Keratinocyte (primary cell): ENCODE data around the gene ASGR1. TPM values are rescaled to one million over a fixed set of nuclear protein-coding genes. Genes with fewer than 3 reads are reported as not detected.

Experiments
- DNase-seq: peaks from one replicate; pipeline ENCODE4 v3.0.0-alpha.2; 2011; ENCODE audit warnings: low read depth, missing footprints, low spot score
- FAIRE-seq: peaks from 2 replicates; lab custom pipeline; 2011; peaks lifted over from hg19 to GRCh38; lab: Jason Lieb, UNC
- H2AFZ ChIP-seq: 2 replicates; pipeline ENCODE4 v1.6.0; 2012; ENCODE audit warnings: low read length, control low read depth, inconsistent platforms; ENCODE audit not compliant: control insufficient read depth
- H3K27ac ChIP-seq: 2 replicates; pipeline ENCODE4 v1.5.1; 2011; ENCODE audit warnings: low read length; ENCODE audit not compliant: control insufficient read depth, insufficient read depth
- H3K27me3 ChIP-seq: 3 replicates; pipeline ENCODE4 v1.6.0; 2011; ENCODE audit warnings: low read length; ENCODE audit not compliant: control insufficient read depth, insufficient read depth; ENCODE audit errors: extremely low read depth
- H3K36me3 ChIP-seq, 2 experiments: 2 replicates in 1 of 2; 3 replicates in 1 of 2; pipeline ENCODE4 v1.5.1; 2011; ENCODE audit warnings: low read length in 2 of 2, mild to moderate bottlenecking in 1 of 2; ENCODE audit not compliant: control insufficient read depth in 2 of 2, insufficient read depth in 2 of 2; ENCODE audit errors: extremely low read depth in 1 of 2
- H3K4me1 ChIP-seq: 3 replicates; pipeline ENCODE4 v1.5.1; 2011; ENCODE audit warnings: low read length; ENCODE audit not compliant: control insufficient read depth, insufficient read depth; ENCODE audit errors: extremely low read depth
- H3K4me2 ChIP-seq: 3 replicates; pipeline ENCODE4 v1.6.0; 2011; ENCODE audit warnings: low read depth, low read length; ENCODE audit not compliant: control insufficient read depth, insufficient read depth; ENCODE audit errors: extremely low read depth
- H3K4me3 ChIP-seq, 3 experiments: fragments of 200-600 bp in 1 of 3; sonication (generic) in 1 of 3; 2 replicates in 2 of 3; 3 replicates in 1 of 3; pipeline ENCODE4 v1.5.1; 2011 to 2016; ENCODE audit warnings: low read length in 3 of 3, mild to moderate bottlenecking in 3 of 3, control low read depth in 2 of 3, inconsistent platforms in 1 of 3, low read depth in 1 of 3, mixed read lengths in 1 of 3, mixed run types in 1 of 3, moderate library complexity in 1 of 3; ENCODE audit not compliant: control insufficient read depth in 2 of 3, insufficient read depth in 2 of 3; ENCODE audit errors: extremely low read depth in 1 of 3
- H3K79me2 ChIP-seq: 2 replicates; pipeline ENCODE4 v1.6.0; 2012; ENCODE audit warnings: low read length; ENCODE audit not compliant: control insufficient read depth, insufficient read depth
- H3K9ac ChIP-seq: 3 replicates; pipeline ENCODE4 v1.6.0; 2011; ENCODE audit warnings: low read length; ENCODE audit not compliant: control insufficient read depth, insufficient read depth; ENCODE audit errors: extremely low read depth
- H3K9me1 ChIP-seq: 3 replicates; pipeline ENCODE4 v1.6.0; 2011; ENCODE audit warnings: low read length; ENCODE audit not compliant: control insufficient read depth, insufficient read depth; ENCODE audit errors: extremely low read depth
- H3K9me3 ChIP-seq: 2 replicates; pipeline ENCODE4 v1.5.1; 2012; ENCODE audit warnings: low read depth, low read length; ENCODE audit not compliant: control insufficient read depth
- H4K20me1 ChIP-seq: 3 replicates; pipeline ENCODE4 v1.6.0; 2011; ENCODE audit warnings: low read length; ENCODE audit not compliant: control insufficient read depth, insufficient read depth; ENCODE audit errors: extremely low read depth
- CTCF ChIP-seq, 3 experiments: IDR thresholded peaks in 1 of 3; conservative IDR thresholded peaks in 1 of 3; optimal IDR thresholded peaks in 1 of 3; 2 replicates in 2 of 3; 3 replicates in 1 of 3; pipeline versions ENCODE3 to v1.5.1; 2011; ENCODE audit warnings: low read length in 3 of 3, mild to moderate bottlenecking in 3 of 3, moderate library complexity in 2 of 3, control low read depth in 1 of 3, inconsistent platforms in 1 of 3; ENCODE audit not compliant: insufficient read depth in 2 of 3; ENCODE audit errors: extremely low read depth in 1 of 3
- EZH2 ChIP-seq: IDR thresholded peaks from one replicate; pipeline ENCODE4 v1.6.1; 2012; ENCODE audit warnings: inconsistent platforms, mild to moderate bottlenecking, low read length, moderate library complexity
- dilution Hi-C: fragments of 300-500 bp; cut with MboI; formaldehyde crosslinking; loops from one replicate; pipeline ENCODE4 v1.7.0; 2020; ENCODE audit warnings: low sequenced_read_pairs; ENCODE audit not compliant: extremely low pct_ligation_motif_present
- polyA plus RNA-seq, 5 experiments: library from polyadenylated mRNA; depleted of rRNA in 3 of 5; stranded (reverse) in 3 of 5; stranded (forward) in 1 of 5; unstranded in 1 of 5; fragments of >200 nt; gene quantifications; 1 replicate in 1 of 5; 2 replicates in 3 of 5; 3 replicates in 1 of 5; pipeline versions ENCODE4 v1.2.1 to v1.2.3, GENCODE V29; 2011 to 2012; ENCODE audit warnings: missing spikeins in 2 of 5, low read depth in 1 of 5, low replicate concordance in 1 of 5

The ASGR1 gene
- polyA plus RNA-seq, 1 donor (not counting 4 experiments of a cell fraction or from before 2014, with no cell fraction given): 0.18 TPM

DNA sequence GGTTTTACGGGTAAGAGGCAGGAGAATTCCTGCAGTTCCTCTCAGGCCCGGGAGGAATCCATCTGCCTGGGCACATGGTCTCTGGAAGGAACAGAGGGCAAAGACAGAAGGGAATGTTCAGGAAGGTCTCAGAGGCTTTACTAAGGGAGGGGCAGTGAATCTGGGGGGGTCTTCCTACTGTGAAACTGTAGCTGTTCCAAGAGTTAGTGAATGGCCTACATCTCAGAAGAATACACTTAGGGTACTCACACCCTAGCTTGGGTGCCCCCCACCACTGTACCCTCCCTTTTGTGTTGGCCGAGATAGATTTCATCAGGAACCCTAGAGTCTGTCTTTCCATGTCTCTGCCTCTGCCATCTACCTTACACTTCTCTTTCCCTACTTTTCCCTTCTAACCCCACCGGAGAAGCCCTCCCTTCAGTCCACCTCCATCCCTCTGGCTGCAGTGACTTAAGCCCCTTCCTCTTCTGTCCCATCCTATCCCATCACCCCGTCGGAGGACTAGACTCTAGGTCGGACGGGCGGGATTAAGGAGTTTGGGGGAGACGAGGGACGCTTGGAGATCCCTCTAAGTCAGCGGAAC, 40.1 kb upstream of the ASGR1 start:
- Histone ChIP-seq H3K9me1 (no peaks in the 10 kb centered on the region), H2AFZ (peak overlapping the region; percentile 39), H3K4me1 (peaks cover 42% of the 10 kb centered on the region), H3K36me3 (peaks cover 25 to 30% of the 10 kb centered on the region in 2 experiments), H3K27ac (peak overlapping the region; percentile 92), H3K9me3 (no peaks in the 10 kb centered on the region), H4K20me1 (peaks cover 5% of the 10 kb centered on the region), H3K4me3 (peak overlapping the region; percentile 55 to 74 (median 72)), H3K4me2 (peak overlapping the region; percentile 88), H3K9ac (peak overlapping the region; percentile 87), H3K79me2 (peaks cover 14% of the 10 kb centered on the region), H3K27me3 (no peaks in the 10 kb centered on the region)
- DNase-seq: no peak
- TF ChIP-seq CTCF (optimal IDR thresholded peaks at IDR 0.05 in 1 of 3, IDR thresholded peaks at IDR 0.05 in 1 of 3, conservative IDR thresholded peaks at IDR 0.05 in 1 of 3; ENCODE audit: extremely low read depth in 1 of 3, insufficient read depth in 2 of 3, low read length in 3 of 3): no peak
- no peak for TF ChIP-seq EZH2
- dilution Hi-C loops: no loop called here
- no peak for FAIRE-seq

DNA sequence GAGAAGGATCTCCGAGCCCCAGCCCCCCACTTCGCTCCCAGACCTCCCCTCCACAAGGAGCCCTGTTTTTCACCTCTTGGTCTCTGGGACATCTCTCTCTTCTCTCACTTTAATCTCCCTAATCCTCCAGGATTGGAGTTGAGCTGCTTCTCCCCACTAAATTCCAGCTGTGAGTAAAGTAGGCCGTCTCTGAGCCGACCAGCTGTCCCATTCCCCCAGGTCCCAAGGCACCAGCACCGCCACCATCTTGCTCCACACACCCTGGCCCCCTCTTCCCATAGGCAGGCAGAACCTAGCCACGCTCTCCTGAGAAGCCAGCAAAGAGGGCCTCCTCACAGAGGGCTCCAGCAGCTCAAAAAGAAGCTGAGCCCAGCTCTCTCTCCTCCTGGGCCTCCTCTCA, 39.6 kb upstream of the ASGR1 start:
- peaks cover 14% of the 10 kb centered on the region for H3K79me2 ChIP-seq
- H4K20me1 ChIP-seq: peaks cover 8% of the 10 kb centered on the region
- no peak for FAIRE-seq

More for the DNA sequence above, 39.6 kb upstream of the ASGR1 start:
- Histone ChIP-seq H3K4me1 (peaks cover 42% of the 10 kb centered on the region), H2AFZ (no peak overlapping the region), H3K4me3 (no peak overlapping the region), H3K9ac (no peak overlapping the region), H3K27me3 (no peaks in the 10 kb centered on the region), H3K36me3 (peaks cover 22 to 25% of the 10 kb centered on the region in 2 experiments), H3K9me1 (no peaks in the 10 kb centered on the region), H3K9me3 (no peaks in the 10 kb centered on the region), H3K27ac (no peak overlapping the region), H3K4me2 (no peak overlapping the region)
- no peak for DNase-seq
- dilution Hi-C loops: no loop called here
- TF ChIP-seq EZH2 (no peak), CTCF (optimal IDR thresholded peaks at IDR 0.05 in 1 of 3, IDR thresholded peaks at IDR 0.05 in 1 of 3, conservative IDR thresholded peaks at IDR 0.05 in 1 of 3; ENCODE audit: extremely low read depth in 1 of 3, insufficient read depth in 2 of 3, low read length in 3 of 3) (no peak)
